C1 segment of cervical spinal cord (tissue), 14 donors: ENCODE results near the gene ADAM12.

ENCODE experiments used
- DNase-seq, 14 donors: peaks; one replicate each; lab custom pipeline; 2025; lab: John Stamatoyannopoulos, UW

Gene ADAM12

DNA sequence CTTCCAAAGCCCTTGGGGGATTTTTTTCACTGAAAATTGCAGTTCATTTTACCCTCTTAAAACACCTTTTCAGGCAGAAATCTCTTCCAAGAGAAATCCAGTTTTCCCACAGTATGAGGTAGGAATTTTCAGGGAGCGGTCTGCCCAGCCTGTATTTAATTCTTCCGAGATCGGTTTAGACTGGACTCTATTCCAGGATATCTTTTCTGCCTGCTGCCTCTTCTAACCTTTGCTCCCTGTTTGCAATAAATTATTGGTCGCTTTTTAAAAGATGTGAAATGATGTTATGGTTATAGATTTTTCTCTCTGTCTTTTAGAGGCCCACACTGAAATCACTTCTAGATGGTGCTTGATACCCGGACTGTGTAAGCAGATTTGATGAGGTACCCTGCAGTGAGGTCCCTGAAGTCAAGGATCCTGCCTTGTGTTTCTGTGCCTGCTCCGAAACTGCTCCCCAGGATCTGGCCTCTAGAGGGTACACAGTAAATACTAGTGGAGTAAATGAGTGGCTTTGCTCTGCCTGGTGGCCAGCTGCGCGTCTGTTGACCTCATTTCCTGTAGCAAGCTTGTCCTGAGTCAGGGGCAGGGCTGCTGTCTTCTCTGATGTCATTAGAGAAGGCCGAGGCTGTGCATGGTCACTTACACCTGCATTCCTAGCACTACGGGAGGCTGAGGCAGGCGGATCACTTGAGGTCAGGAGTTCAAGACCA, 300.3 kb downstream of the ADAM12 start:
- DNase-seq = no peak

GRCh38 chr10:126087153-126087680, 301.1 kb downstream of the ADAM12 start:
- DNase-seq = no peak

- no peak for DNase-seq
Measured at GRCh38 chr10:126085806-126086205, 302.5 kb downstream of the ADAM12 start.

DNA sequence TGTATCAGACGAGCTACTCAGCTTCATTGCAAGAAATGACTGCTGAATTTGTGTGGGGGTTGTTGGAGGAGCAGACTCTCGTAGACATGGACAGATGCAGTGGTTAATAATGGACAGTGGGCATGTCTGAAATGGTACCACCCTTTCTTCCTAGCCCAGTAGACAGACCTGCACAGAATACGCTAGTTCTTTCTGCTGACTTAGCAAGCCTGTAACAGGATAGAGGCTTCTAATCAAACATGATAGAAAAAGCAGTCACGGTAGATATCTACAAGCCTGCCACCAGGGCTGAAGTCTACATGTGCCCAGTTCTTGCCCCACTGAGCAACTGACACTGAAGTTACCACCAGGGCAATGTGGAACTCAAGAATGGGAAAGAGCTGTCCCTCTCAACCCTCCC, 303.9 kb downstream of the ADAM12 start:
- no peak for DNase-seq

- DNase-seq = no peak
Measured at GRCh38 chr10:126083009-126083408, 305.3 kb downstream of the ADAM12 start.

GRCh38 chr10:126081841-126082466, 306.3 kb downstream of the ADAM12 start:
- DNase-seq = no peak

GRCh38 chr10:126080879-126081411, 307.3 kb downstream of the ADAM12 start:
- DNase-seq = no peak

GRCh38 chr10:126080291-126080825, 307.9 kb downstream of the ADAM12 start:
- no peak for DNase-seq

DNA sequence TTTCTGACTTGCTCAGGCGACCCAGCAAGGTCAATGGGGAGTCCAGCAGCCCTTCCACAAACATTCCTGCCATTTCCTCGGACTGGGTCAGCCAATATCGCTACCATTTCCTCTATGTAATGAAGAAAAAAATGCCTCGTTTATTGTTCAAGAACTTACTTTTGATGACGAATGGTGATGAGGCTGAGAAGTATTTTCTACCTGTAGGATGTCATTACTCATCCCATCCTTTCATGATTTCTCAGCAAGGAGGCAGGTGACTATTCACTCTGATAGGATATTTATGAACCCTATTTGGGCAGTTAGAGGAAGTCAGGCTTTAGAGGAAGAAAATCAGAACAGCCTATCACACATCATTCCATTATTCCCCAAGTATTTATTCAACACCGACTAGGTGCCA, 313.3 kb downstream of the ADAM12 start:
- DNase-seq = no peak

- DNase-seq = no peak
Measured at GRCh38 chr10:126074291-126074690, 314.0 kb downstream of the ADAM12 start.

DNA sequence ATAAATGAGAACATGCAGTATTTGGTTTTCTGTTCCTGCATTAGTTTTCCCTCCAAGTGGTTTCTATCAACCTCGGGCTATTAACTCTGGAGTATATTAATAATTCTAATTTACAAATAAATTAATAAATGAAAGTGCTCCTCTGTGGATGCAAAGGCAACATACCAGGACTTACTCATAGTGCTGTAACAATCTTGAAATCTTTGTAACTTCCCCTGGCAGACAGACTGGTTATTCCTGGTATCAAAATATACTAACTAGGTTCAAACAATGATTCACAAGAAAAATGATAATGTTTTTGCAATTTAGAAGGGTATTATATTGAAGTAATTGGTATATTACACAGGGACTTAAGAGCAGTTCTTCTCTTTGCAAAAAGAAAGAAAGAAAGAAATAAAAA, 314.7 kb downstream of the ADAM12 start:
- DNase-seq = no peak

- DNase-seq = no peak
Measured at GRCh38 chr10:126072622-126073021, 315.7 kb downstream of the ADAM12 start.

DNA sequence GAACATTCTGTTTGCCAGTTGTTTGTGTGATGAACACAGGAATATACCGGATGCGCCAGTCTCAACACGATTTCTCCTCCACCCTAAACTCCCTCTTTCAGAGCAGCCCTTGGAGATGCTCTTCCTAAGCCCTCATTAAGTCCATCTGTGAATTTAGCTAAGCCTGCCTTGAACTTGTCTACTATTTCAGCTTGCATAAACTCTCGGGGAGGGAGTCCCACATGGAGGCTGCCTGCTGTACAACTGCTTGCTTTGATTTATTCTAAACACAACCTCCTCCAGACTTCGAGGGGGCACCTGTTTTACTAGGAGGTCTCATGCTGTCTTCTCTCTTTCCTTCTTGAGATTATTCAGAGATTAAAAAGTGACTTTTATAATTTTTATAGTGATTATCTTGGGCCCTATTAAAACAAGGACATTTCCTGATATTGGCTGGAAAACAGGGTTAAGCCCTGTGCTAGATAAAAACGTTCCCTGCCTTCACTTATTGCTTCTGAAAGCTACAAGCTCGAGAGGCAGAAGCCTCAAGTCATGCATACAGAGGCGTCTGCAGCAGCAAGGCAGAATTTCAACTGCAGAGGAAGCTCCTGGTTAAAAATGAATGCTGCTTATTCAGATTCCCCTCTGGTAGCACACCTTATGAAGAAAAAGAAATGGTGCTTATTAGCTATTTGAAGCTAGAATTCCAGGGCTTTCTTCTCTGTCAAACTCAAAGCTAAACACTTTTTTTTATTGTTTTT, 317.6 kb downstream of the ADAM12 start:
- no peak for DNase-seq

DNA sequence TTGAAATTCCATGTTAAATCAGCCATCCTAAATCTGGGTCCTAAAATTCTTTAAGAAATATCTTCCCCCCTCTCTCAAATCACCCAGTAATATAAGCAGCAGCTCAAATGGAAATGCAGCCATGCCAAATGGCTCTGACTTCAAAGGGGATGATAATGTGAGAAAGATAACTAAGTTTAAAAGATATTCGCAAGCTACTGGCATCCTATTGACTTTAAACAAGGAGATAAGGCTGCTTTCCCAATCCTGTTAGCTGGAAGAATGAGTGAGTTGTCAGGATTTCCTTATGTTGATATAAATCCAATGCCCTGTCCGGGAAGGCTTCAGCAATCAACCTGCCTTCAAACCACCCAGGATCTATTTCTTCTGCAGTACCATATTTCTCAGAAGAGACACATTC, 320.0 kb downstream of the ADAM12 start:
- DNase-seq = no peak

- no peak for DNase-seq
Measured at GRCh38 chr10:126066456-126066855, 321.8 kb downstream of the ADAM12 start.

- DNase-seq = no peak
Measured at GRCh38 chr10:126065751-126066377, 322.4 kb downstream of the ADAM12 start.

GRCh38 chr10:126064512-126064911, 323.8 kb downstream of the ADAM12 start:
- DNase-seq = no peak

GRCh38 chr10:126063353-126063791, 324.9 kb downstream of the ADAM12 start:
- no peak for DNase-seq

DNA sequence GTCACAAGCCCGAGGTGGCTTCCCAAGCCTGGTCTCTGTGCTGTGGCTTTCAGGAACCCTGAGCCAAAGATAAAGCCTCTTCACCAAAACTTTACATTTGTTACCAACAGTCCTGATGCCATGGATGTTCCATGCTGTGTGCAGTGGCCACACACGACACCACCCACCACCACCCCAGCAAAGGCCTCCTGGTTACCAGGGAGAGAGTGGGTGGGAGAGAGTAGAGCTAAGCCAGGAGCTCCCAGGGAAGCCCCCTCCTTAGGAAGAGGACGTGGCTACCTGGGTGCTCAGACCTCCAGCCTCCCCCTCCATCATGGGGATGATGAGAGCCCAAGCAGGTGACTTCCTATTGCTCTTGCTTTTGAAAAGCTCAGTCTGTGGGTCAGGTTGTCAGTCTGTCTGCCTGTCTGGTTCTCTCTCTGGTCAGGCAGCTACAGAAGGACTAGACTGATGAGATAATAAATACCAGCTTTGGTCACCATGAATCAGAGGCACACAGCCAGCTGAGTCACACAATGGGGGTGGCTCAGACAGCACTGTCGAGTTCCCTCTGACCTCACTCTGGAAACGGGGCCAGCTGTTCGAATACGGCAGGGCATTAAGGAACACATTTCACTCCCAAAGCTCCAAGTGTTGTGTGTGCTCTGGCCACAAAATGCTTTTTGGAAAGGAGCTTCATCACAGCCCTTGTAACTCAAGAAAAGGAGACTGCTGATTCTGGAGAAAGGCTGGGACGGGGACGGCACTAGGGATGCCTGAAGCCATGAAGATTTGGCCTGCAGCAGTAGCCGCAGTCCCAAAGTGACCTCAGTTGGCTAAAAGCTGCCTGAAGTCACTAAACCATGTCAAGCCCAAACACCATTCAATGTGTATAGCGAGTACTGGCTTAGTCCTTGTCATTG, 325.9 kb downstream of the ADAM12 start:
- peak in 11 of 14 donors; percentile 30 to 92 (median 67) for DNase-seq

- no peak for DNase-seq
Measured at GRCh38 chr10:126061526-126061925, 326.8 kb downstream of the ADAM12 start.
